Suprapubic skin (tissue), 4 donors: ENCODE results near the gene SPAG7.

ENCODE experiments used
- EP300 ChIP-seq: sonication (generic); formaldehyde crosslinking; IDR thresholded peaks from one replicate; pipeline ENCODE4 v1.6.1; 2017; ENCODE audit warnings: antibody characterized with exemption
- POLR2A ChIP-seq, 2 donors: fragments of 450-650 bp; IDR thresholded peaks; one replicate each; pipeline ENCODE4 v1.6.1; 2017; ENCODE audit warnings: antibody characterized with exemption in 2 of 2, mild to moderate bottlenecking in 2 of 2, moderate library complexity in 2 of 2
- POLR2AphosphoS5 ChIP-seq, 3 donors: sonication (generic); formaldehyde crosslinking; IDR thresholded peaks; one replicate each; pipeline ENCODE4 v1.6.1; 2017; ENCODE audit warnings: antibody characterized with exemption in 3 of 3
- TF ChIP-seq, protein P1 (sequence below), 2 donors: fragments of 200-600 bp in 1 of 2; fragments of 450-650 bp in 1 of 2; sonication (generic) in 1 of 2; IDR thresholded peaks; one replicate each; pipeline ENCODE4 v1.5.1; 2016 to 2019; ENCODE audit warnings: antibody characterized with exemption in 2 of 2, mild to moderate bottlenecking in 1 of 2, moderate library complexity in 1 of 2

DNA sequence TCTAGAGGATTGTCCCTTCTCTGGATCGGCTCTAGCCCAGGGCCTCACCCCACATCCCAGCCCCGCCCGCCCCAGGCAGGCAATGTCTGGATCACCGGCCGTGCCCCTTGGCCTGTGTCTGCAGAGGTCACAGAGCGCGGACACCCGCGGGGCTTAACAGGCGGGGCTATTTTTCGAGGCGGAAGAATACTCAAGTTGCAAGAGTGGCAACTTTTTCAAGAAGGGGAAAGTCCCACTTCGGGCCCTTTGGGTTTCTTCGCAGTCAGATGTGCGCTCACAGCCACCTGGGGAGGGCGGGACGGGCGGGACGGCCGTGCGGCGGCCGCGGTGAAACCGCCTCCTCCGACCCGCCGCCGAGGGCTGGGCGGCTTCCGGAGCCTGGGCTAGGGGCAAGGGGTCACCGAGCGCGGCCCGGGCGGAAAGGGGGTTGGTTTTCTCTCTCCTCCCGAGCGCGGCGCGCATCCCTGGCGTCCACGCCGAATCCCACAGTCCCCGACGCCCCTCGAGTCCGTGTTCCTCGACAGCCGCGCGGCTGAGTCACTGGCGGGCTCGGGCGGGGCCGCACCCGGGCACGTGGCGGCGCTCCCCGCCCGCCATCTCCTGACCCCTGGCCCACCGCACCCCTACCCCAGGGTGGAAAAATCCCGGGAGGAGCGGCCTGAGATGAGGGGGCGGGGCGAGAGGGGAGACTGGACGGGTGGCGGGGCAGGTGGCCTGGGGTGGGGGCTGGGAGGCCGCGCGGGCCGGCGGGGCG lies 18.1 kb downstream of the SPAG7 start:
- TF ChIP-seq POLR2A (IDR thresholded peaks at IDR 0.05) (no peak), EP300 (no peak), POLR2AphosphoS5 (IDR thresholded peaks at IDR 0.05) (no peak)
- TF ChIP-seq, protein P1, sequence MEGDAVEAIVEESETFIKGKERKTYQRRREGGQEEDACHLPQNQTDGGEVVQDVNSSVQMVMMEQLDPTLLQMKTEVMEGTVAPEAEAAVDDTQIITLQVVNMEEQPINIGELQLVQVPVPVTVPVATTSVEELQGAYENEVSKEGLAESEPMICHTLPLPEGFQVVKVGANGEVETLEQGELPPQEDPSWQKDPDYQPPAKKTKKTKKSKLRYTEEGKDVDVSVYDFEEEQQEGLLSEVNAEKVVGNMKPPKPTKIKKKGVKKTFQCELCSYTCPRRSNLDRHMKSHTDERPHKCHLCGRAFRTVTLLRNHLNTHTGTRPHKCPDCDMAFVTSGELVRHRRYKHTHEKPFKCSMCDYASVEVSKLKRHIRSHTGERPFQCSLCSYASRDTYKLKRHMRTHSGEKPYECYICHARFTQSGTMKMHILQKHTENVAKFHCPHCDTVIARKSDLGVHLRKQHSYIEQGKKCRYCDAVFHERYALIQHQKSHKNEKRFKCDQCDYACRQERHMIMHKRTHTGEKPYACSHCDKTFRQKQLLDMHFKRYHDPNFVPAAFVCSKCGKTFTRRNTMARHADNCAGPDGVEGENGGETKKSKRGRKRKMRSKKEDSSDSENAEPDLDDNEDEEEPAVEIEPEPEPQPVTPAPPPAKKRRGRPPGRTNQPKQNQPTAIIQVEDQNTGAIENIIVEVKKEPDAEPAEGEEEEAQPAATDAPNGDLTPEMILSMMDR (IDR thresholded peaks at IDR 0.05): no peak
